Measurements from ENCODE around the gene RHBDL2. TPM values are rescaled to one million over a fixed set of nuclear protein-coding genes. Genes with fewer than 3 reads are reported as not detected.
A peak's percentile ranks its signal among the peaks of the same experiment; 100 is the strongest.

Gene RHBDL2
- total and polyA plus RNA-seq, 2 of the 13 experiments (the other 11 are each of a cell fraction or from before 2014, with no cell fraction given), result 3.3 to 5.4 TPM

- intact Hi-C loops (cut with micrococcal nuclease; ENCODE audit: unreplicated experiment), result no loop called here
- in situ Hi-C loops (cut with HindIII; ENCODE audit: extremely low pct_ligation_motif_present, low pct_unique_long_range_greater_than_20kb), result no loop called here
- peaks cover 69% of the 10 kb centered on the region for H3K4me1 ChIP-seq (ENCODE audit: insufficient read depth, low read length)
- H2AFZ ChIP-seq (ENCODE audit: low read length), result no peak overlapping the region
- no peak overlapping the region for H3K4me3 ChIP-seq (replicated peaks in 1 of 3; ENCODE audit: insufficient read depth in 1 of 3, low read depth in 2 of 3, low read length in 3 of 3)
- POLR2A ChIA-PET, result no interaction called here
- no peaks in the 10 kb centered on the region; a peak in 1 of 5 replicates for H3K27me3 ChIP-seq (ENCODE audit: control insufficient read depth in 1 of 2, insufficient read depth in 2 of 2, low read length in 2 of 2)
- no TSS peak for BruUV-seq (replicated peaks)
- H4K20me1 ChIP-seq (ENCODE audit: insufficient read depth, low read length), result no peaks in the 10 kb centered on the region
- FAIRE-seq (peak; percentile 63), ATAC-seq (peak; percentile 66), DNase-seq (ENCODE audit: low spot score) (peak; percentile 41)
- peak overlapping the region; percentile 64 for H3K27ac ChIP-seq (ENCODE audit: extremely low read length, insufficient read depth, low read length)
- H3K9ac ChIP-seq (ENCODE audit: insufficient read depth, low read depth, low read length), result no peak overlapping the region
- CTCF ChIA-PET (ENCODE audit: low intra/inter-chr PET ratio, low total read pairs), result no interaction called here
- H3K79me2 ChIP-seq (ENCODE audit: insufficient read depth, low read length), result peaks cover 2% of the 10 kb centered on the region
- no peaks in the 10 kb centered on the region for H3K9me3 ChIP-seq (ENCODE audit: low read length)
- no peaks in the 10 kb centered on the region for H3K36me3 ChIP-seq (replicated peaks in 1 of 2; ENCODE audit: control insufficient read depth in 1 of 2, insufficient read depth in 2 of 2, low read length in 2 of 2)
- 46% methylated on average over 9 of the region's 10 CpGs for WGBS (ENCODE audit: low lambda C conversion rate)
- H3K4me2 ChIP-seq (ENCODE audit: low read depth, low read length), result peak overlapping the region; percentile 50
- TF ChIP-seq ZNF576 (CRISPR knock-in tag; IDR thresholded peaks at IDR 0.05), result no peak
- TF ChIP-seq ZNF678 (CRISPR knock-in tag; IDR thresholded peaks at IDR 0.05), result no peak
- no peak for TF ChIP-seq MAZ (IDR thresholded peaks at IDR 0.05; ENCODE audit: borderline replicate concordance, low read depth, low read length)
- 0 out of 2 replicates have a peak, but pooled peaks have one; percentile 27 for TF ChIP-seq MAZ (CRISPR knock-in tag; IDR thresholded peaks at IDR 0.05; ENCODE audit: low read depth)
- no peak for TF ChIP-seq DMAP1 (CRISPR knock-in tag; IDR thresholded peaks at IDR 0.05)
- no peak for TF ChIP-seq MBD4 (IDR thresholded peaks at IDR 0.05; ENCODE audit: borderline replicate concordance, low read length)
- TF ChIP-seq RFX5 (IDR thresholded peaks at IDR 0.05; ENCODE audit: low read depth, low read length), result no peak
- TF ChIP-seq ATF7-NPFF (CRISPR knock-in tag; IDR thresholded peaks at IDR 0.05; ENCODE audit: low read depth), result no peak
- no peak for TF ChIP-seq ZGPAT (CRISPR knock-in tag; IDR thresholded peaks at IDR 0.05)
- TF ChIP-seq NR0B2 (CRISPR knock-in tag; IDR thresholded peaks at IDR 0.05), result 0 out of 2 replicates have a peak, but pooled peaks have one; percentile 27
- TF ChIP-seq MAFF (IDR thresholded peaks at IDR 0.05; ENCODE audit: low read depth, low read length), result no peak
- TF ChIP-seq ONECUT2 (CRISPR knock-in tag; IDR thresholded peaks at IDR 0.05), result no peak
- TF ChIP-seq MTA1 (CRISPR knock-in tag; IDR thresholded peaks at IDR 0.05; ENCODE audit: borderline replicate concordance), result no peak
- no peak for TF ChIP-seq CAMTA2 (CRISPR knock-in tag; IDR thresholded peaks at IDR 0.05; ENCODE audit: borderline replicate concordance)
- TF ChIP-seq PTBP1 (IDR thresholded peaks at IDR 0.05; ENCODE audit: low read depth, low read length, poor library complexity, severe bottlenecking), result no peak
- TF ChIP-seq NR2F1 (CRISPR knock-in tag; IDR thresholded peaks at IDR 0.05), result no peak
- TF ChIP-seq RFX3 (CRISPR knock-in tag; IDR thresholded peaks at IDR 0.05), result no peak
- TF ChIP-seq ATF2 (CRISPR knock-in tag; IDR thresholded peaks at IDR 0.05), result no peak
- 0 out of 2 replicates have a peak, but pooled peaks have one; percentile 33 for TF ChIP-seq ZSCAN31 (CRISPR knock-in tag; IDR thresholded peaks at IDR 0.05; ENCODE audit: low read depth)
- TF ChIP-seq PLRG1 (conservative IDR thresholded peaks at IDR 0.05), result no peak
Observed at GRCh38 chr1:38942664-38943428, 1.2 kb upstream of the RHBDL2 start.
